Heart left ventricle (tissue), 16 donors: ENCODE results near the gene NKX3-2. TPM values are rescaled to one million over a fixed set of nuclear protein-coding genes. Genes with fewer than 3 reads are reported as not detected.

ENCODE experiments used
- ATAC-seq, 4 donors: fragments of 200-7000 bp; cut with Tn5 transposase; one replicate each; pipeline ENCODE4 v1.9.1; 2020 to 2022; ENCODE audit warnings: moderate library complexity in 4 of 4, mild to moderate bottlenecking in 3 of 4, moderate number of reproducible peaks in 1 of 4
- DNase-seq, 5 donors: peaks; one replicate each; pipeline ENCODE4 v3.0.0-alpha.2; 2020
- H3K27ac ChIP-seq, 12 donors: fragments of 200-600 bp; sonication (generic) in 4 of 12; one replicate each; pipeline versions ENCODE4 v1.5.0 to v1.8.0; 2016 to 2022; ENCODE audit warnings: mild to moderate bottlenecking in 2 of 12
- H3K27me3 ChIP-seq, 9 donors: fragments of 200-600 bp; sonication (generic) in 2 of 9; one replicate each; pipeline versions ENCODE4 v1.5.1 to v1.8.0; 2016 to 2022; ENCODE audit warnings: mild to moderate bottlenecking in 3 of 9
- H3K36me3 ChIP-seq, 9 donors: fragments of 200-600 bp; sonication (generic) in 2 of 9; one replicate each; pipeline versions ENCODE4 v1.5.0 to v1.8.0; 2018 to 2022; ENCODE audit warnings: mild to moderate bottlenecking in 2 of 9
- H3K4me1 ChIP-seq, 12 donors: fragments of 200-600 bp; sonication (generic) in 4 of 12; one replicate each; pipeline versions ENCODE4 v1.5.0 to v1.8.0; 2016 to 2022; ENCODE audit warnings: mild to moderate bottlenecking in 3 of 12
- H3K4me3 ChIP-seq, 12 donors: fragments of 200-600 bp; sonication (generic) in 4 of 12; one replicate each; pipeline versions ENCODE4 v1.5.0 to v1.8.0; 2017 to 2022; ENCODE audit warnings: mild to moderate bottlenecking in 9 of 12, moderate library complexity in 4 of 12
- H3K9me3 ChIP-seq, 12 donors: fragments of 200-600 bp; sonication (generic) in 4 of 12; one replicate each; pipeline versions ENCODE4 v1.5.0 to v1.8.0; 2016 to 2022; ENCODE audit warnings: mild to moderate bottlenecking in 1 of 12
- CTCF ChIP-seq, 12 donors: fragments of 200-600 bp; sonication (generic) in 4 of 12; IDR thresholded peaks; one replicate each; pipeline versions ENCODE4 v1.5.0 to v1.8.0; 2018 to 2022; ENCODE audit warnings: antibody characterized with exemption in 12 of 12, mild to moderate bottlenecking in 5 of 12
- POLR2A ChIP-seq, 2 donors: fragments of 450-650 bp; IDR thresholded peaks; one replicate each; pipeline ENCODE4 v1.6.1; 2017; ENCODE audit warnings: antibody characterized with exemption in 2 of 2, mild to moderate bottlenecking in 2 of 2, moderate library complexity in 2 of 2
- WGBS, 4 donors: extraction: QIAGEN DNeasy Blood & Tissue Kit in 2 of 4; methylation state at CpG; one replicate each; pipeline versions ENCODE4 v1.1.5 to v1.1.7; 2013 to 2018; 5-methylcytosine and 5-hydroxymethylcytosine counted together
- intact Hi-C, 10 donors: fragments of 100-400 bp; cut with DNase I; formaldehyde crosslinking; loops; one replicate each; pipeline versions ENCODE4 v1.11.1 to v1.14.2; 2022
- polyA plus RNA-seq, 2 donors: library from polyadenylated mRNA; stranded (reverse); fragments of 200-250 nt; gene quantifications; one replicate each; pipeline ENCODE4 v1.2.3, GENCODE V29; 2013
- total RNA-seq, 9 donors: library from RNA; depleted of rRNA in 2 of 9; stranded (reverse); fragments of >200 nt in 2 of 9; fragmentation: NEBNext Ultra II Directional in 3 of 9; extraction: Animal tissue kit (Norgen Biotek cat#: 25700) in 3 of 9; gene quantifications; one replicate each; pipeline versions ENCODE4 v1.1.0 to v1.2.4, GENCODE V29; 2016 to 2023
- donor health status: ischemic (EF 13 %, LVEDD 7.1; RV severe dilation, severe dysfunction).
- donor health status: healthy with polysubstance abuse.
- donor health status: DM: no; HTN: yes; CAD: no.
- donor health status: DM: no; HTN: no; CAD: no.
- donor health status: ischemic (EF 25% LVEDD 6.9; RV normal size, moderate dysfunction).
- donor health status: ischemic (EF 25% LVEDD 5.7; RV mildly dilated, moderate dysfunction).
- donor health status: healthy.
- donor health status: DM: yes; HTN: yes; CAD: no.
- donor health status: ischemic (EF 35%, LVEDD 5.7; RV mildly dilated, moderate dysfunction).
- donor health status: nonischemic (EF 11% LVEDD 7.7; RV severe dilation, severe dysfunction).
- donor health status: DM: yes; HTN: yes; CAD: no.
- donor health status: PGD.
- donor health status: ischemic (EF 29% LVEDD 5.4; RV normal size, mild dysfunction).
- donor health status: nonischemic (EF 23%, LVEDD 6.1; RV moderate dilation, normal function).

Gene NKX3-2
- total and polyA plus RNA-seq, 11 donors, result 0.11 to 0.25 (median 0.16) TPM; not detected in 8

GRCh38 chr4:13527192-13527980, 16.9 kb downstream of the NKX3-2 start:
- ATAC-seq, result no peak
- TF ChIP-seq POLR2A (IDR thresholded peaks at IDR 0.05), result no peak
- WGBS, 4 donors, result 1 to 5% (median 3%) methylated on average over 17 to 46 of the region's 46 CpGs
- H3K9me3 ChIP-seq, result peaks cover 0 to 18% (median 10%) of the 10 kb centered on the region in 12 donors
- no peak for DNase-seq
- H3K4me3 ChIP-seq, result no peak overlapping the region
- intact Hi-C loops, result no loop called here
- no peak overlapping the region for H3K27ac ChIP-seq
- H3K36me3 ChIP-seq, result no peaks in the 10 kb centered on the region
- H3K27me3 ChIP-seq, result peaks cover 60 to 100% (median 98%) of the 10 kb centered on the region in 9 donors
- H3K4me1 ChIP-seq, result peaks cover 0 to 38% (median 8%) of the 10 kb centered on the region in 12 donors

- WGBS, 4 donors, result 29 to 40% (median 37%) methylated on average over 3 of the region's 3 CpGs
- H3K9me3 ChIP-seq, result peaks cover 0 to 18% (median 10%) of the 10 kb centered on the region in 12 donors
- intact Hi-C loops, result no loop called here
- H3K27ac ChIP-seq, result no peak overlapping the region
- DNase-seq (no peak), ATAC-seq (no peak)
- H3K27me3 ChIP-seq, result peaks cover 68 to 100% (median 98%) of the 10 kb centered on the region in 9 donors
- TF ChIP-seq POLR2A (IDR thresholded peaks at IDR 0.05) (no peak), CTCF (IDR thresholded peaks at IDR 0.05) (no peak)
- no peak overlapping the region for H3K4me3 ChIP-seq
- H3K4me1 ChIP-seq, result peaks cover 0 to 42% (median 9%) of the 10 kb centered on the region in 12 donors
- no peaks in the 10 kb centered on the region for H3K36me3 ChIP-seq
Observed at GRCh38 chr4:13526658-13527057, 17.6 kb downstream of the NKX3-2 start.

GRCh38 chr4:13525606-13526281, 18.6 kb downstream of the NKX3-2 start:
- TF ChIP-seq CTCF (IDR thresholded peaks at IDR 0.05) (no peak), POLR2A (IDR thresholded peaks at IDR 0.05) (no peak)
- Histone ChIP-seq H3K9me3 (peaks cover 0 to 18% (median 10%) of the 10 kb centered on the region in 12 donors), H3K27me3 (peaks cover 60 to 100% (median 98%) of the 10 kb centered on the region in 9 donors), H3K4me3 (no peak overlapping the region), H3K4me1 (peaks cover 0 to 33% (median 7%) of the 10 kb centered on the region in 12 donors), H3K36me3 (no peaks in the 10 kb centered on the region), H3K27ac (no peak overlapping the region)
- 37 to 47% (median 41%) methylated on average over 4 of the region's 4 CpGs for WGBS, 4 donors
- ATAC-seq, result no peak
- no peak for DNase-seq
- intact Hi-C loops, result no loop called here

GRCh38 chr4:13524504-13525243, 19.6 kb downstream of the NKX3-2 start:
- H3K4me3 ChIP-seq, result no peak overlapping the region
- no peaks in the 10 kb centered on the region for H3K36me3 ChIP-seq
- no peak for TF ChIP-seq POLR2A (IDR thresholded peaks at IDR 0.05)
- TF ChIP-seq CTCF (IDR thresholded peaks at IDR 0.05), result no peak
- intact Hi-C loops, result no loop called here
- peaks cover 0 to 33% (median 7%) of the 10 kb centered on the region in 12 donors for H3K4me1 ChIP-seq
- H3K27me3 ChIP-seq, result peaks cover 55 to 100% (median 97%) of the 10 kb centered on the region in 9 donors
- ATAC-seq (no peak), DNase-seq (no peak)
- H3K27ac ChIP-seq, result no peak overlapping the region
- WGBS, 4 donors, result 7 to 13% (median 9%) methylated on average over 19 to 36 of the region's 36 CpGs
- peaks cover 0 to 18% (median 10%) of the 10 kb centered on the region in 12 donors for H3K9me3 ChIP-seq
